Peyer's patch (tissue), 4 donors: ENCODE data around the gene TENT5A.

Experiments
- CTCF ChIP-seq, 6 experiments: fragments of 450-650 bp in 4 of 6; fragments of 200-600 bp in 2 of 6; sonication (generic) in 1 of 6; IDR thresholded peaks; one replicate each; pipeline ENCODE4 v1.5.1; 2017 to 2019; ENCODE audit warnings: antibody characterized with exemption in 6 of 6, mild to moderate bottlenecking in 3 of 6, moderate library complexity in 1 of 6
- POLR2A ChIP-seq, 2 donors: fragments of 450-650 bp; IDR thresholded peaks; one replicate each; pipeline ENCODE4 v1.5.1; 2017; ENCODE audit warnings: antibody characterized with exemption in 2 of 2, mild to moderate bottlenecking in 2 of 2, moderate library complexity in 2 of 2

DNA sequence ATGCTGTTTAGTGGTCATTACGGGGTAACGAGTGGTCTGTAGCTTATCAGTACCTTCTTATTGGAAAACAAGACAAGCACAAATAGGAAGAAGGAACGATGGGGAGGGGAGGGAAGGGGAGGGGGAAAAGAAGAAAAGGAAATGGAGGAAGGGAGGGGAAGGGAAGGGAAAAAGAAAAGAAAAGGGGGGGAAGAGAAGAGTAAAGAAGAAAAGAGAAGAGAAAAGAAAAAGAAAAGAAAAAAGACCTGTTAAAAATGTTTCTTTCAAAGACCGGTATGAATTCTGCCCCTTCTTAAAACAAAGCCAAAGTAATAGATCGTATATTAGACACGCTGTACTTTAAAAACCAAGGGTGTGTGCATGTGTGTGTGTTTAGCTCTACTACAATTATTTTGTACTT is 2.4 kb upstream of the TENT5A start:
- no peak for TF ChIP-seq CTCF (IDR thresholded peaks at IDR 0.05)
- TF ChIP-seq POLR2A (IDR thresholded peaks at IDR 0.05) = no peak
